AML-193 (cell line): ENCODE results near the gene SLC2A2.

Experiments
- DNase-seq, 2 experiments: peaks; one replicate each; lab custom pipeline; 2025; lab: John Stamatoyannopoulos, UW

SLC2A2 gene

GRCh38 chr3:171028779-171029232 lies 2.3 kb upstream of the SLC2A2 start:
- DNase-seq, result no peak

- DNase-seq, result no peak
Measured at GRCh38 chr3:171028025-171028778, 1.7 kb upstream of the SLC2A2 start.

GRCh38 chr3:171023566-171023965 lies 3.0 kb downstream of the SLC2A2 start:
- no peak for DNase-seq

DNA sequence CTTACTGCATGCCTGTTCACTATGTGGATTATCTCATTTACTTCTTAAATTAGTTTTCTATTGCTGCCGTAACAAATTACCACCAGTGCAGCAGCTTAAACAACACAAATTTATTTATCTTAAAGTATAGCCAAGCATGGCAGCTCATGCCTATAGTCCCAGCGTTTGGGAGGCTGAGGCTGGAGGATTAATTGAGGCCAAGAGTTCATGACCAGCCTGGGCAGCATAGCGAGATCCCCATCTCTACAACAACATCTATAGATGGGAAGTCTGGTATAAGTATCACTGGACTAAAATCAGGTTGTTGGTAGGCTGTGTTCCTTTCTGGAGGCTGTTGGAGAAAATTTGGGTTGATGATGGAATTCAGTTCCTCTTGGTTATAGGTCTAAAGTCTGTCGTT lies 5.1 kb downstream of the SLC2A2 start:
- no peak for DNase-seq

DNA sequence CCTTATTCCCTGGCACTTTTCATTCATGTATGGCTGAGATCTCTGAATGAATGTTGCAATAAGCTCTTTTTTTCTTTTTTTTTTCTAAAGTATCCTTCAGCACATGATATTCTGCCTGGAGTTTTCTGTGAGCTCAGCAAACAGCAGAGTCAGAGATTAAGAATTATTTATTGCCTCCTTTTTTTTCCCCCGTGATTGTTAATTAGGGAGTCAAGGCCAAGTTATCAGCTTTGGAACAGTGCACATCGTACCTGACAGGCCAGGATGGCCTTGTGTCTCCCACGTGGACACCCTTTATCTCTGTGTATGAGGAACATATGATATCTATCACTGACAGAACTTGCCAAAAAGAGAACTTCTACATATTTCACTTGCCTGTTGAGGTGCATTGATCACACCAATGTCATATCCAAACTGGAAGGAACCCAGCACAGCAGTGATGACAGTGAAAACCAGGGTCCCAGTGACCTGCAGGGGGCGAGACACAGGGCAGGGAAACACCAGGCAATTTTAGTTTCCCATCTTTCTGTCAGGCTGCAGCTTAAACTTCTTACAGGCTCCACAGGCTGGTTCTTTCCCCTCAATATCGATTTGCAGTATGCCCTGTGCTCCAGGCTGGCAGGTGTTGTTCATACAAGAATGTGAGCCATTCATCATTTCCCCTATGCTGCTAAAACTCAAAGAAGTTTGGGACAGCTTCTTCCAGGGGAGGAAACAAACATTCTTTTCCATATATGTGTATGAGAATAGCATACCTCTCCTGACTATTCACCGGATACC lies 8.2 kb downstream of the SLC2A2 start:
- DNase-seq, result no peak

- no peak for DNase-seq
Measured at GRCh38 chr3:171013822-171014748, 12.4 kb downstream of the SLC2A2 start.

- DNase-seq, result no peak
Measured at GRCh38 chr3:171011873-171012336, 14.6 kb downstream of the SLC2A2 start.

GRCh38 chr3:171011109-171011872 lies 15.2 kb downstream of the SLC2A2 start:
- no peak for DNase-seq

GRCh38 chr3:171007316-171007715 lies 19.2 kb downstream of the SLC2A2 start:
- no peak for DNase-seq

- DNase-seq, result no peak
Measured at GRCh38 chr3:171005648-171006047, 20.9 kb downstream of the SLC2A2 start.

DNA sequence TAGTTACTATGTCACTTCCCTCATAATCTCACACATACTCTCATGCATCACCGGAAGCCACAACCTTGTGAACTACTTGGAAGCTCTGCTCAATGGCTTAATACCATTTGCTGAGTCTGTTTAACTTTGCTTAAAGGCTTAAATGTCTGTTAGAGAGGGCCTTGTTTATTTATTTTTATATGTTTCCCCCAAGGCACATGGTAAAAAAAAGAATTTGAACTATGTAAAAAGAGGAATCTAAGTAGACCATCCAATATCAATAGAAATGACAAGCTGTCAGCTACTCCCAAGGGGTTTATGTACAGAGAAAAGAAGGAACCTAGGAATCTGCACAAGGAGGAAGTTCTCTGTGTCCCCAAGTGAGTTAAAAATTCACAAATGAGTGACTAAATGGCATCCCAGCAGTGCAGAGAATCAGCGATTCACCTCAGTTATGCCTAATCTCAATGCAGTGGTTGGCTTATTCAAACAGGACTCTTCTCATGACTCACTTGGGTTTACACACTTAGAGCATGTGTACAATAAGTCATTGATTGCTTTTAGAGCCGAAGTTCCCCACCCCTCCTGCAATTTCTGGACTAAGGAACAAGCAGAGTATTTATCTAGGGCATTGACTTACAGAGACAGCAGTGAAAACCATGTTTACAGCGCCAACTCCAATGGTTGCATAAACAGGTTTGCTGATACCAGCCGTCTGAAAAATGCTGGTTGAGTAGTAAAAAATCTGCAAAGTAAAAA lies 24.4 kb downstream of the SLC2A2 start:
- DNase-seq, result no peak

- DNase-seq, result no peak
Measured at GRCh38 chr3:171001250-171001893, 25.1 kb downstream of the SLC2A2 start.

DNA sequence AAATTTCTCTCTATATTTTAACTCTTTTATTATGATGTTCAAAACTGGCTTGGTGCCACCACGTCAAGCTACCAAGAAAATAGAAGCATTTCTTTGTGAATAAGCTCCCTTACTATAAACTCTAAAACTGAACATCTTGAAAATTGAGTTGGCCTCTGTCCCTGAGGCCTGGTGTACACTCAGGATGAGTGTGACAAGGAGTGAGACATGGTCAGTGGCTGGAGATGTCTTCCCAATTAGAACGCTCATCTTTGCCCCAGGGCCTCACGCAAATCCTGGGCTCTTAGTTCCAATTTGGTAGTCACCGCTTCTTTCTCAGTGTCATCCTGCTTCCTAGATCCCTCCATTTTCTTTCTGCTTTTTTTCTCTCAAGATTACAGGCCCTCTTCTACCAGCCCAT lies 26.2 kb downstream of the SLC2A2 start:
- DNase-seq, result no peak

DNA sequence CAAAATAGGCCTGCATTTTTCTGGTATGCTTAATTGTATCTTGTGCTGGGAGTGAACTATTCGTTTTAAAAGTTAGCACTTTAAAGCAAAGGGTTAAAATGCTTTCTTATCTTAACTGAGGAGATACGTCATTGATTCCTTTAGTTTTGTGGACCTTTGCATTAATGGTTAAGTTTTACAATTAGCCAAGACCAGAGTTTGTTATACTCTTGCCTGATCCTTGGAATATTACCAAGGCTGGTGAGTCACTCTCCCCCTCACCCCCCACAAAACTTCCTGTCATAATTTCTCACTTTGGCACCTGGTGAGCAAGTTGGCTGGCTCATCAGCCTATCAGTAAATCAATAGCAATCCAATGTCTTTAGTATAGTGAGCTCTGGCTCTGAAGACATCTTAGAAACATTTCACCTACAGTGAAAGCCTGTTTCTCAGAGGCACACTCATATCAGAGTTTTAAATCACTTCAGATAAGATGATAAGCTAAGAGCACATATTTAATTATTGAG lies 26.7 kb downstream of the SLC2A2 start:
- no peak for DNase-seq

DNA sequence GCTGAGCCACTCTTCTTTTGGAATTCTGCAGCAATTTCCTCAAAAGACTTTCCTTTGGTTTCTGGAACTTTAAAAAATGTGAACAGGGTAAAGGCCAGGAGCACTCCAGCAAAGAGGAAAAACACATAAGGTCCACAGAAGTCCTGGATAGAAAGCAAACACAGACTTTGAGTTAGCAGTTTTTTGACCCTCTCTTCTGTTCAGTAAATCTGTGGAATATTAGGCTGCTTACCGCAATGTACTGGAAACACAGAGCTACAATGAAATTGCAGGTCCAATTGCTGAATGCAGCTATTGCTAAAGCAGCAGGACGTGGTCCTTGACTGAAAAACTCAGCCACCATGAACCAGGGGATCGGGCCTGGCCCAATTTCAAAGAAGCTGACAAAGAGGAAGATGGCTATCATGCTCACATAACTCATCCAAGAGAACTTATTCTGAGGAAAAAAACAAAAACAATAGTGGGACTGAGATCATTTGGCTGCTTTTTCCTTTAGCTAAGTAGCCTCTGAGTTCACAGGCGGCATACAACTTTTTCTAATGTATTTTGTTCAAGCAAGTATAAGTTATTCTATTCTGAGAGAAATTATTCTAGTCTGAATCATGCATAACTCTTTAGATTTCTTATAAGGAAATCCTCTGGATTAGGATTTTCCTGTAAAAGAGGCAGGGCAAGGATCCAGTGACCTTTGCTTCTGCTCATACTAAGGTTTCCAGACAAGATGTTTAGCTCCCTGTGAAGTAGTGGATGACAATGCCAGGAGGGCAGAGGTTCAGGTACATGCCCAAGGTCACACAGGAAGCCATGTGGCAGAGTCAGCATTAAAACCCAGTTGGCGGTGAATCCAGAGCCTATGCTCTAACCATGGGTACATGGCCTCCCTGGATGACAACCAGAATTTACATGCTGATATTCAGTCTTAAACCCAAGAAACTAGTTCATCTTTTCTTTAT lies 28.3 kb downstream of the SLC2A2 start:
- no peak for DNase-seq

DNA sequence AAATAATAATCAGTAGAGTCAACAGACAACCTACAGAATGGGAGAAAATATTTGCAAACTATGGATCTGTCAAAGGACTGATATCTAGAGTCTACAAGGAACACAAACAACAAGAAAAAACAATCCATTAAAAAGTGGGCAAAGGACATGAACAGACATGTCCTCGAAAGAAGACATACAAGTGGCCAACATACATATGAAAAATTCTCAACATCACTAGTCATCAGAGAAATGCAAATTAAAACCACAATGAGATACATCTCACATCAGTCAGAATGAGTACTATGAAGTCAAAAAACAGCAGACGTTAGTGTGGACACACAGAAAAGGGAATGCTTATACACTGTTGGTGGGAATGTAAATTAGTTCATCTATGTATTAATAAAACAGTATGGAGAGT lies 33.7 kb downstream of the SLC2A2 start:
- DNase-seq, result no peak

GRCh38 chr3:170991664-170992063 lies 34.9 kb downstream of the SLC2A2 start:
- DNase-seq, result no peak

GRCh38 chr3:170989100-170989648 lies 37.3 kb downstream of the SLC2A2 start:
- DNase-seq, result no peak
